Brain microvascular endothelial cell (primary cell): ENCODE measurements around the gene OLFM1.
"Not testable (repeated sequence)": the region's sequence is repeated elsewhere in the genome, so short reads cannot be mapped to it uniquely, and the experiment has no call there.

Source experiments
- DNase-seq: peaks from one replicate; pipeline ENCODE4 v3.0.0-alpha.2; 2020
- H3K27ac ChIP-seq: fragments of 250-450 bp; sonication (Bioruptor Pico); 2 replicates; pipeline ENCODE4 v1.5.1; 2020; ENCODE audit warnings: mild to moderate bottlenecking, moderate library complexity
- H3K27me3 ChIP-seq: fragments of 250-450 bp; sonication (Bioruptor Pico); replicated peaks from 2 replicates; pipeline ENCODE4 v1.5.1; 2020; ENCODE audit warnings: mild to moderate bottlenecking
- H3K36me3 ChIP-seq: fragments of 250-450 bp; sonication (Bioruptor Pico); replicated peaks from 2 replicates; pipeline ENCODE4 v1.5.1; 2020; ENCODE audit warnings: mild to moderate bottlenecking
- H3K4me3 ChIP-seq: 2 replicates; pipeline ENCODE4 v1.5.1; 2011; ENCODE audit warnings: low read depth, mild to moderate bottlenecking, control low read depth, low read length, moderate library complexity
- CTCF ChIP-seq: IDR thresholded peaks from 2 replicates; pipeline ENCODE4 v1.5.1; 2011; ENCODE audit warnings: low read depth, mild to moderate bottlenecking, moderate library complexity, low read length, control low read depth, inconsistent platforms; ENCODE audit errors: missing control alignments
- in situ Hi-C: cut with HindIII; loops from 2 replicates; pipeline ENCODE4 v1.10.0; 2017; ENCODE audit warnings: low sequenced_read_pairs, low pct_ligation_motif_present

OLFM1 gene

GRCh38 chr9:135147474-135147805, 60.0 kb downstream of the OLFM1 start:
- no peaks in the 10 kb centered on the region for H3K27me3 ChIP-seq
- DNase-seq, result no peak
- no peaks in the 10 kb centered on the region for H3K36me3 ChIP-seq
- TF ChIP-seq CTCF, result no peak
- in situ Hi-C loops, result no loop called here
- H3K4me3 ChIP-seq, result no peak overlapping the region
- no peak overlapping the region for H3K27ac ChIP-seq

GRCh38 chr9:135147938-135148337, 60.5 kb downstream of the OLFM1 start:
- DNase-seq, result no peak
- Histone ChIP-seq H3K27ac (no peak overlapping the region), H3K4me3 (no peak overlapping the region), H3K36me3 (no peaks in the 10 kb centered on the region), H3K27me3 (no peaks in the 10 kb centered on the region)
- TF ChIP-seq CTCF, result no peak
- in situ Hi-C loops, result no loop called here

GRCh38 chr9:135148386-135148785, 60.9 kb downstream of the OLFM1 start:
- no peaks in the 10 kb centered on the region for H3K36me3 ChIP-seq
- H3K4me3 ChIP-seq, result no peak overlapping the region
- no peak for TF ChIP-seq CTCF
- no peak for DNase-seq
- no peak overlapping the region for H3K27ac ChIP-seq
- H3K27me3 ChIP-seq, result no peaks in the 10 kb centered on the region
- in situ Hi-C loops, result no loop called here

- H3K4me3 ChIP-seq, H3K27me3 ChIP-seq, H3K36me3 ChIP-seq, H3K27ac ChIP-seq, in situ Hi-C loops, DNase-seq: not testable (repeated sequence)
Measured at GRCh38 chr9:135149901-135150300, 62.4 kb downstream of the OLFM1 start.

- no peak overlapping the region for H3K4me3 ChIP-seq
- no peak for TF ChIP-seq CTCF
- in situ Hi-C loops, result no loop called here
- DNase-seq, result no peak
- H3K27ac ChIP-seq, result no peak overlapping the region
- H3K36me3 ChIP-seq, result no peaks in the 10 kb centered on the region
- no peaks in the 10 kb centered on the region for H3K27me3 ChIP-seq
Measured at GRCh38 chr9:135150981-135151380, 63.5 kb downstream of the OLFM1 start.

GRCh38 chr9:135151757-135152613, 64.5 kb downstream of the OLFM1 start:
- in situ Hi-C loops, result no loop called here
- no peak overlapping the region for H3K4me3 ChIP-seq

More at GRCh38 chr9:135151757-135152613, 64.5 kb downstream of the OLFM1 start:
- Histone ChIP-seq H3K27ac (no peak overlapping the region), H3K27me3 (no peaks in the 10 kb centered on the region), H3K36me3 (no peaks in the 10 kb centered on the region)
- DNase-seq, result no peak
- no peak for TF ChIP-seq CTCF
